DMS153 (cell line): ENCODE results near the gene PPP4R3B.
"Not testable (repeated sequence)": the region's sequence is repeated elsewhere in the genome, so short reads cannot be mapped to it uniquely, and the experiment has no call there.

ENCODE experiments used
- DNase-seq: peaks from one replicate; lab custom pipeline; 2025; lab: John Stamatoyannopoulos, UW

PPP4R3B gene

GRCh38 chr2:55595536-55595935, 21.9 kb downstream of the PPP4R3B start:
- no peak for DNase-seq

GRCh38 chr2:55592130-55592529, 25.3 kb downstream of the PPP4R3B start:
- no peak for DNase-seq

DNA sequence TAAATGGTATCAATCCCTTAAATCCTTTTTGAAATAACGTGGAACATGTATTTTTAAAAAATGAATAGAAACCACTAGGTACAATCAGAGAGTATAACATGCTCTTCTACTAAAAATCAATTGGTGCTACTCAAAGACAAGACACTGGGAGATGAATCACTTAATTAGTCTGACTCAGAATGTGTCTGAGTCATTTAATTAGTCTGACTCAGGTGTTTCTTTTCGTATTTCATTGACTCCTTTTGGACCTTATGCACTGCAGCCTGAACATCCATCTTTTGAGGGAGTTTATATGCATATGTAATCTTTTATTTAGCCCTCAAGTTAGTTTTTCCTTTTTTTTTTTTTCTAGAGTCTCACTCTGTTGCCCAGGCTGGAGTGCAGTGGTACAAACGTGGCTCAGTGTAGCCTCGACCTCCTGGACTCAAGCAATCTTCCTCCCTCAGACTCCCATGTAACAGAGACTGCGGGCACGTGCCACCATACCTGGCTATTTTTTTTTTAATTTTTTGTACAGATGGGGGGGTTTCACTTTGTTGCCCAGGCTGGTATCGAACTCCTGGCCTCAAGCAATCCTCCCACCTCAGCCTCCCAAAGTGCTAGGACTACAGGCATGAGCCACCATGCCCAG, 26.5 kb downstream of the PPP4R3B start:
- no peak for DNase-seq

DNA sequence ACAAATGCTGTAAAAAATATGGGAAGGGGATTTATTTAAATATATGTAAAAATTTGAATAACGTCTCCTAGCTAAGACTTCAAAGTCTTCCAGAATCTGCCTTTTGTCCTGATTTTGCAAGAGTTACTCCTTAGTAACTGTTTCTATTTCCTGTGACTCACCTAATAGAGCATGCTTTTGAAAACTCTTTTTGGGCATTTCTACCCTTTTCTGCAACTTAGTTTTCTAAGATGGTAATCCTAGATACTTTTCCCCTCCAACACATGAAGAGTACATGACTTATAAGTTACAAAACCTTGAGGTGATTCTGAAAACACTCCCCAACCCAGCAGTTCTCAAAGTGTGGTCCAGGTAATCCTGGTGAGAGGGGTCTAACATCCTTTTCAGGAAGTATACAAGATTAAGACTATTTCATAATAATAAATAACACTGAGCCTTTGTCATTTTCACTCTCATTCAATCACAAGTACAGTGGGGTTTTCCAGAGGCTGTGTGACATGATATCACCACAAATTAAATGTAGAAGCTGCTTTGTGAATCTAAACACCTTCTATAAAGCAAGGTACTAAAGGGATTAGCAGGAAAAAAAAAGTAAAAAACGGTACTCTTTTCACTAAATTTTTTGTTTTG, 31.9 kb downstream of the PPP4R3B start:
- DNase-seq = no peak

GRCh38 chr2:55581874-55582547, 35.4 kb downstream of the PPP4R3B start:
- DNase-seq = no peak

- DNase-seq = no peak
These were observed 36.0 kb downstream of the PPP4R3B start for GRCh38 chr2:55581435-55581834.

DNA sequence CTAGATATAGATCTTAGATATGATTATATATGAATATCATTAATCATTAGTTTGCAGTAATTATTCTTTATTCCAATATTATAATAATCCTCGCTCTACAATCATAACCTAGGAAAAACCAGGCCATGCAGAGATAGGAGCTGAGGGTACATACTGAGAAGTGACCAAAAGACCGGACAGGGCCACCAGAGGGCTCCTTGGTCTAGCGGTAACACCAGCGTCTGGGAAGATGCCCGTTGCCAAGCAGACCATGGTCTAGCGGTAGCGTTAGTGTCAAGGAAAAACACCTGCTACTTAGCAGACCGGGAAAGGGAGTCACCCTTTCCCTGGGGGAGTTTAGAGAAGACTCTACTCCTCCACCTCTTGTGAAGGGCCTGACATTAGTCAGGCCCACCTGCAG, 48.4 kb downstream of the PPP4R3B start:
- DNase-seq = not testable (repeated sequence)

GRCh38 chr2:55567298-55567697, 50.1 kb downstream of the PPP4R3B start:
- DNase-seq = no peak

DNA sequence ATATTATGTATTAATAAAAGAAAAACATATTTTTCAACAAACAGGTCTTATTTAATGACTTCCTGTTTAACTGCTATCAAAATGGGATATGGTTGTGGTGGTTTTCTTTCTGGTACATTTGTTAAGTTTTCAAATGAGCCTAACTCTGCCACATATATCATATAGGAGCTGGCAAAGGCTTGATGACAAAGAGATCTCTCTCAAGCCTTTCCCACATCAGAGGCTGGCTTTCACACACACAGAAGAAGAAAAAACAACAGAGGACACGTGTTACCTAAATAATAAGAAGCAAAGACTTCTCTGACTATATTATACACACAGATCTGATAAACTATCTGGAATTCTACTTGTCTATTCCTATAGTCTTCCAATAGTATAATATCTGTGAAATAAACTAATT, 51.8 kb downstream of the PPP4R3B start:
- no peak for DNase-seq

DNA sequence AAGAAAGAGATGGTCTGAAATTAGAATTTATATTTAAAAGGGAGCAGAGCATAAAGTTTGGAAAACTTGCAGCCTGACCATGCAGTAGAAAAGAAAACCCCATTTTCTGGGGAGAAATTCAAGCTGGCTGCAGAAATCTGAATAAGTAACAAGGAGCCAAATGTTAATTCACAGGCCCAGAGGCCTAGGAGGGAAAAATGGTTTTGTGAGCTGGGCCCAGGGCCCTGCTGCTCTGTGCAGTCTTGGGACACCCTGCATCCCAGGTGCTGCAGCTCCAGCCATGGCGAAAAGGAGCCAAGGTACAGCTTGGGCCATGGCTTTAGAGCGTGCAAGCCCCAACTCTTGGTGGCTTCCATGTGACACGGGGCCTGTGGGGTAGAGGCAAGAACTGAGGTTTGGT, 56.6 kb downstream of the PPP4R3B start:
- no peak for DNase-seq

- no peak for DNase-seq
These were observed 60.6 kb downstream of the PPP4R3B start for GRCh38 chr2:55556809-55557208.

- DNase-seq = no peak
These were observed 61.4 kb downstream of the PPP4R3B start for GRCh38 chr2:55555977-55556376.

- DNase-seq = no peak
These were observed 64.1 kb downstream of the PPP4R3B start for GRCh38 chr2:55553321-55553720.

GRCh38 chr2:55550368-55551102, 66.9 kb downstream of the PPP4R3B start:
- no peak for DNase-seq

- DNase-seq = not testable (repeated sequence)
These were observed 69.7 kb downstream of the PPP4R3B start for GRCh38 chr2:55547679-55548078.

DNA sequence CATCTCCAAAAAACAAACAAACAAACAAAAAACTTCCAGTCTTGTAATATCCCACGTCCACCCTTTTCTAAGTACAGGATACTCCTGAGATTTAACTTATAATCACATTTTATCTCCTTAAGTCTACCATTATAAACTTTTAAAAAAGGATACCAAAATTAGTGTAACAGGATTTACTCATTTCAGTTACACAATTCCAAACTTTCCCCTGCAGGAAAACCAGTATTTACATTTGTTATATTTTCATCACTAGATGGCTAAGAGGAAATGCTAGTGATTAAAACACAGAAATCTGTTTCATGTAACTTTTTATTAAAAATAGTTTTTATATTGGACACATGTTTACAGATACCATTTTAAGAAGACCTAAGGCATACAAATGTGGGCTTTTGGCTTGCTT, 70.4 kb downstream of the PPP4R3B start:
- no peak for DNase-seq

- DNase-seq = no peak
These were observed 86.8 kb downstream of the PPP4R3B start for GRCh38 chr2:55530539-55531081.

DNA sequence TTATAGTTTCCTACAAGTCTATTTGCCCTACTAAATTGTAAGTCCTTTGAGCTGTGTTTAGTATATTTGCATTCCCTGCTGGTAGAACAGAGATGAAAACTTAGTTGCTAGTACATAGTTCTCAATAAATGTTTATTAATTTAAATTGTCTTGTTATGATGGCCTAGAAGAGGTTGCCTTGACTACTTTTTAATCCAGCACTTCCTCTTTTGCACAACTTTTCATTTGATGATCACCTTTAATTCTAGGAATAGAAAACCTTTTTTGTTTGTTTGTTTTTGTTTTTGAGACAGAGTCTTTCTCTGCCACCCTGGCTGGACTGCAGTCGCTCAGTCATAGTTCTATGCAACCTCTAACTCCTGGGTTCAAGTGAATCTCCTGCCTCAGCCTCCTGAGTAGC, 91.2 kb downstream of the PPP4R3B start:
- no peak for DNase-seq

GRCh38 chr2:55524884-55525437, 92.5 kb downstream of the PPP4R3B start:
- DNase-seq = no peak

- DNase-seq = no peak
These were observed 97.2 kb downstream of the PPP4R3B start for GRCh38 chr2:55519938-55520885.

- no peak for DNase-seq
These were observed 98.6 kb downstream of the PPP4R3B start for GRCh38 chr2:55518841-55519165.
